HL-60 (cell line): ENCODE measurements around the gene SAFB.

Source experiments
- DNase-seq, 2 experiments: peaks; one replicate each; pipeline ENCODE4 v3.0.0-alpha.2; 2010 to 2020; ENCODE audit warnings: low read depth in 1 of 2, low spot score in 1 of 2
- H3K27ac ChIP-seq: fragments of 250-450 bp; sonication (Bioruptor Pico); replicated peaks from 2 replicates; pipeline ENCODE4 v1.5.1; 2020; ENCODE audit warnings: mild to moderate bottlenecking, moderate library complexity
- H3K27me3 ChIP-seq: fragments of 250-450 bp; sonication (Bioruptor Pico); 2 replicates; pipeline ENCODE4 v1.5.1; 2021; ENCODE audit warnings: mild to moderate bottlenecking, moderate library complexity; ENCODE audit not compliant: insufficient read depth, poor library complexity, severe bottlenecking
- H3K4me3 ChIP-seq: replicated peaks from 2 replicates; pipeline ENCODE4 v1.5.1; 2011; ENCODE audit warnings: mild to moderate bottlenecking, control low read depth, low read length; ENCODE audit not compliant: insufficient read depth
- GABPA ChIP-seq: IDR thresholded peaks from 2 replicates; pipeline ENCODE4 v1.6.1; 2012; ENCODE audit warnings: low read depth
- POLR2AphosphoS5 ChIP-seq: IDR thresholded peaks from 2 replicates; pipeline ENCODE4 v1.6.1; 2012; ENCODE audit warnings: low read depth
- SPI1 ChIP-seq: IDR thresholded peaks from 2 replicates; pipeline ENCODE4 v1.6.1; 2012; ENCODE audit warnings: low read depth, mild to moderate bottlenecking, borderline replicate concordance
- TF ChIP-seq, protein P1 (sequence below): IDR thresholded peaks from one replicate; pipeline ENCODE4 v1.5.1; 2011; ENCODE audit warnings: low read length, control low read depth, inconsistent platforms; ENCODE audit not compliant: insufficient read depth
- TF ChIP-seq, protein P2 (sequence below): IDR thresholded peaks from 2 replicates; pipeline ENCODE4 v1.6.1; 2012; ENCODE audit warnings: low read depth; ENCODE audit not compliant: insufficient replicate concordance

SAFB gene

DNA sequence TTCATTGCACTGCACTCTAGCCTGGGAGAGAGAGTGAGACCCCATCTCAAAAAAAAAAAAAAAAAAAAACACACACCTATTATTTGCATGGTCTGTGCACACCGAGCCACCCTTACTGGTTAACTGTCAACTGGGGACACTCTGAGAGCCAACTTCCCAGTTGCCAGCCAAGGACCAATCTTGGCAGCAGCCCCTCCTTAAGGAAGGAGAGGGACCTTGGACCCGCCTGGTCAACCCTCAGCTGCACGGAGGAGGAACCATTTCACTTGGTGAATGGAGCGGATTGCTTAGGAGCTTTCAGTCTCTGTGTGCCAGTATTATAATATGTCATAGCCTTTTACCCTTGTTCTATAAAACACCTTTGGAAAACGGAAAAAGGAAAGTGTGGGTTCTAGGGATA, 32.5 kb downstream of the SAFB start:
- TF ChIP-seq POLR2AphosphoS5 = no peak
- TF ChIP-seq, protein P1, sequence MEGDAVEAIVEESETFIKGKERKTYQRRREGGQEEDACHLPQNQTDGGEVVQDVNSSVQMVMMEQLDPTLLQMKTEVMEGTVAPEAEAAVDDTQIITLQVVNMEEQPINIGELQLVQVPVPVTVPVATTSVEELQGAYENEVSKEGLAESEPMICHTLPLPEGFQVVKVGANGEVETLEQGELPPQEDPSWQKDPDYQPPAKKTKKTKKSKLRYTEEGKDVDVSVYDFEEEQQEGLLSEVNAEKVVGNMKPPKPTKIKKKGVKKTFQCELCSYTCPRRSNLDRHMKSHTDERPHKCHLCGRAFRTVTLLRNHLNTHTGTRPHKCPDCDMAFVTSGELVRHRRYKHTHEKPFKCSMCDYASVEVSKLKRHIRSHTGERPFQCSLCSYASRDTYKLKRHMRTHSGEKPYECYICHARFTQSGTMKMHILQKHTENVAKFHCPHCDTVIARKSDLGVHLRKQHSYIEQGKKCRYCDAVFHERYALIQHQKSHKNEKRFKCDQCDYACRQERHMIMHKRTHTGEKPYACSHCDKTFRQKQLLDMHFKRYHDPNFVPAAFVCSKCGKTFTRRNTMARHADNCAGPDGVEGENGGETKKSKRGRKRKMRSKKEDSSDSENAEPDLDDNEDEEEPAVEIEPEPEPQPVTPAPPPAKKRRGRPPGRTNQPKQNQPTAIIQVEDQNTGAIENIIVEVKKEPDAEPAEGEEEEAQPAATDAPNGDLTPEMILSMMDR = no peak
- TF ChIP-seq SPI1 = no peak
- no peak for DNase-seq
- H3K4me3 ChIP-seq = no peak overlapping the region
- H3K27me3 ChIP-seq = no peaks in the 10 kb centered on the region
- H3K27ac ChIP-seq = no peak overlapping the region

DNA sequence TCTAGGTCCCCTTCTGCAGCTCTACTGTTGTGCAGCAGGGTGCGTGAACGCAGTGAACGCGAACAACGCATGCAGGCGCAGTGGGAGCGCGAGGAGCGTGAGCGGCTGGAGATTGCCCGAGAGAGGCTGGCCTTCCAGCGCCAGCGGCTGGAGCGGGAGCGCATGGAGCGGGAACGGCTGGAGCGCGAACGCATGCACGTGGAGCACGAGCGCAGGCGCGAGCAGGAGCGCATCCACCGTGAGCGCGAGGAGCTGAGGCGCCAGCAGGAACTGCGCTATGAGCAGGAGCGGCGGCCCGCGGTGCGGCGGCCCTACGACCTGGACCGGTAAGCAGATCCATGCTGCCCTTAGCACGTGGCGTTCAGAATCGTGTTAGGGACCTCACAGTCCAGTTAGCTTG, 38.6 kb downstream of the SAFB start:
- H3K27ac ChIP-seq = no peak overlapping the region

DNA sequence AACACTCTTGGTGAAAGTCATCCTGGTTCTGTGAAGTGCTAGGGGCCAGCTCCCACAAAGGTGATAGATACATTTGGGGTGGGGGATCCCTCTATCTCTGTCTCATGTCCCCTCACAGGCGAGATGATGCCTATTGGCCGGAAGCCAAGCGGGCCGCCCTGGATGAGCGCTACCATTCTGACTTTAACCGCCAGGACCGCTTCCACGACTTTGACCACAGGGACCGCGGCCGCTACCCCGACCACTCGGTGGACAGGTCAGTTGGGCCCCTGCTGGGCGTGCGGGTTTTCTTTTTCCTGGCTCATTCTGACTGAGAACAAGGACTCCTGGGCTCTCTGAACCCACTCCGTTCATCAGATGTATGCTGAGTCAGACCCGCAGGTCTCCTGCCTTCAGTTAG, 41.0 kb downstream of the SAFB start:
- H3K4me3 ChIP-seq = no peak overlapping the region
- H3K27ac ChIP-seq = no peak overlapping the region
- no peak for DNase-seq
- H3K27me3 ChIP-seq = no peaks in the 10 kb centered on the region
- TF ChIP-seq SPI1 (no peak), POLR2AphosphoS5 (no peak), GABPA (no peak)
- TF ChIP-seq, protein P1 = no peak
- TF ChIP-seq, protein P2, sequence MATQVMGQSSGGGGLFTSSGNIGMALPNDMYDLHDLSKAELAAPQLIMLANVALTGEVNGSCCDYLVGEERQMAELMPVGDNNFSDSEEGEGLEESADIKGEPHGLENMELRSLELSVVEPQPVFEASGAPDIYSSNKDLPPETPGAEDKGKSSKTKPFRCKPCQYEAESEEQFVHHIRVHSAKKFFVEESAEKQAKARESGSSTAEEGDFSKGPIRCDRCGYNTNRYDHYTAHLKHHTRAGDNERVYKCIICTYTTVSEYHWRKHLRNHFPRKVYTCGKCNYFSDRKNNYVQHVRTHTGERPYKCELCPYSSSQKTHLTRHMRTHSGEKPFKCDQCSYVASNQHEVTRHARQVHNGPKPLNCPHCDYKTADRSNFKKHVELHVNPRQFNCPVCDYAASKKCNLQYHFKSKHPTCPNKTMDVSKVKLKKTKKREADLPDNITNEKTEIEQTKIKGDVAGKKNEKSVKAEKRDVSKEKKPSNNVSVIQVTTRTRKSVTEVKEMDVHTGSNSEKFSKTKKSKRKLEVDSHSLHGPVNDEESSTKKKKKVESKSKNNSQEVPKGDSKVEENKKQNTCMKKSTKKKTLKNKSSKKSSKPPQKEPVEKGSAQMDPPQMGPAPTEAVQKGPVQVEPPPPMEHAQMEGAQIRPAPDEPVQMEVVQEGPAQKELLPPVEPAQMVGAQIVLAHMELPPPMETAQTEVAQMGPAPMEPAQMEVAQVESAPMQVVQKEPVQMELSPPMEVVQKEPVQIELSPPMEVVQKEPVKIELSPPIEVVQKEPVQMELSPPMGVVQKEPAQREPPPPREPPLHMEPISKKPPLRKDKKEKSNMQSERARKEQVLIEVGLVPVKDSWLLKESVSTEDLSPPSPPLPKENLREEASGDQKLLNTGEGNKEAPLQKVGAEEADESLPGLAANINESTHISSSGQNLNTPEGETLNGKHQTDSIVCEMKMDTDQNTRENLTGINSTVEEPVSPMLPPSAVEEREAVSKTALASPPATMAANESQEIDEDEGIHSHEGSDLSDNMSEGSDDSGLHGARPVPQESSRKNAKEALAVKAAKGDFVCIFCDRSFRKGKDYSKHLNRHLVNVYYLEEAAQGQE = no peak

More for the DNA sequence above, 38.6 kb downstream of the SAFB start:
- H3K27me3 ChIP-seq = no peaks in the 10 kb centered on the region
- TF ChIP-seq, protein P2 = no peak
- TF ChIP-seq POLR2AphosphoS5 (no peak), GABPA (no peak), SPI1 (no peak)
- TF ChIP-seq, protein P1 = no peak
- DNase-seq = no peak
- H3K4me3 ChIP-seq = no peak overlapping the region

DNA sequence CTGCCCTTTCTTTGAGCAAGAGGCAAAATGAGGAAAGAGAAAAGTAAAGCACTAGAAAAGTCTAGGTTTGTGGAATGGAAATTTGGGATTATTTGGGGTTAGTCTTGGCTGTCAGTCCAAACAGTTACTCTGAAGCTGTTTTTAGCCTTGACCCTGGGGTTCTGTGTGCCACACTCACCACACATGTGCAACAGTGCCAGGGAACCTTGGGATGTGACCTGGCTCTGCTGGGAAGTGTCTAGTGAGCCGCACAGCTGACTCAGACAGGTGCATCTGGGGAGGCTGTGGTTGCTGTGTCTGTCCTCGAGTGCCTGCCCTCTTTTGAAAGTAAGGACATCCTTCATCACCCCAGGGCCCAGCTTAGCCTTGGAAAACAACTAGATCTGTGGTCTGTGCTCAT, 41.6 kb downstream of the SAFB start:
- Histone ChIP-seq H3K27me3 (no peaks in the 10 kb centered on the region), H3K4me3 (no peak overlapping the region), H3K27ac (no peak overlapping the region)
- no peak for DNase-seq
- TF ChIP-seq GABPA = no peak
- TF ChIP-seq, protein P2 = no peak
